Fibroblast of villous mesenchyme (primary cell): ENCODE results near the gene ITGA11. TPM values are rescaled to one million over a fixed set of nuclear protein-coding genes. Genes with fewer than 3 reads are reported as not detected.

Experiments
- DNase-seq: peaks from one replicate; pipeline ENCODE4 v3.0.0-alpha.2; 2010; ENCODE audit warnings: low read depth
- H3K4me3 ChIP-seq: 2 replicates; pipeline ENCODE4 v1.5.1; 2011; ENCODE audit warnings: low read depth, mild to moderate bottlenecking, low read length
- total RNA-seq: library from RNA; depleted of rRNA; stranded (reverse); fragments of >200 nt; gene quantifications from 2 replicates; pipeline ENCODE4 v1.2.3, GENCODE V29; 2012
- TF ChIP-seq, protein P1 (sequence below): IDR thresholded peaks from 2 replicates; pipeline ENCODE4 v1.5.1; 2012; ENCODE audit warnings: low read depth, mild to moderate bottlenecking, low read length; ENCODE audit not compliant: insufficient read depth

The ITGA11 gene
- total RNA-seq, 1 donor = 87.7 TPM

DNA sequence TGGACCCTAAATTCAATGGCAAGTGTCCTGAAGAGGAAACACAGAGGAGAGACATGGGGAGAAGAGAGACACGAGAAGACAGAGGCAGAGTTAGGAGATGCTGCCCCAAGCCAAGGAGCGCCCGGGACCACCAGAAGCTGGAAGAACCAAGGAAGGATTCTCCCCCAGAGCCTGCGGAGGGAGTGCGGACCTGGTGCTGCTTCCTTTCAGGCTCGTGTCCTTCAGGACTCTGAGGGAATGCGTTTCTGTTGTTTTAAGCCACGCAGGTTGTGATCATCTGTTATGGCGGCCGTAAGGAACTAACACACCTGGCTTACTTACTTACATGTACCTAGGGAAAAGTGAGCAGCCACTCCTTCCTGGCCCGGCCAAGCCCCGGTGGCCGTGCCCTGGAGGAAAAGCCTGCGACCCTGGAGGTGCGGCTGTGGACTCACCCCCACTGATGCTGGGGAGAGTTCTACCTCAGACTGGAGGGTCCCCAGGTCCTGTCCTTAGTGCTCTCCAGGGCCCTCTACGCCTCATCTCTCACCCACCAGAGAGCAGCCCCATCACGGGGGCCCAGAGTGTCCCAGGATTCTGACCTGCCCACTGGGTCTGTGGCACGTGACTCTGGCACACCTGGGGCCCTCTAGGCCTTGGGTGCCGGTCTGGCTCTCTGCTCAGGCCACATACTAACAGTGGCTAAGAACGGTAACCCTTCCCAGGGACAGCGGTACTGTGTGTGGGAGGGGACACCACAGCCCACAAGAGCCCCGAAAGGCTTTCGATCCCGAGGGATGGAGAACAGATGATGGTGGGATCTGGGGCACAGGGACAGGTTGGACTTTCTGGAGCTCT lies 61.8 kb downstream of the ITGA11 start:
- TF ChIP-seq, protein P1, sequence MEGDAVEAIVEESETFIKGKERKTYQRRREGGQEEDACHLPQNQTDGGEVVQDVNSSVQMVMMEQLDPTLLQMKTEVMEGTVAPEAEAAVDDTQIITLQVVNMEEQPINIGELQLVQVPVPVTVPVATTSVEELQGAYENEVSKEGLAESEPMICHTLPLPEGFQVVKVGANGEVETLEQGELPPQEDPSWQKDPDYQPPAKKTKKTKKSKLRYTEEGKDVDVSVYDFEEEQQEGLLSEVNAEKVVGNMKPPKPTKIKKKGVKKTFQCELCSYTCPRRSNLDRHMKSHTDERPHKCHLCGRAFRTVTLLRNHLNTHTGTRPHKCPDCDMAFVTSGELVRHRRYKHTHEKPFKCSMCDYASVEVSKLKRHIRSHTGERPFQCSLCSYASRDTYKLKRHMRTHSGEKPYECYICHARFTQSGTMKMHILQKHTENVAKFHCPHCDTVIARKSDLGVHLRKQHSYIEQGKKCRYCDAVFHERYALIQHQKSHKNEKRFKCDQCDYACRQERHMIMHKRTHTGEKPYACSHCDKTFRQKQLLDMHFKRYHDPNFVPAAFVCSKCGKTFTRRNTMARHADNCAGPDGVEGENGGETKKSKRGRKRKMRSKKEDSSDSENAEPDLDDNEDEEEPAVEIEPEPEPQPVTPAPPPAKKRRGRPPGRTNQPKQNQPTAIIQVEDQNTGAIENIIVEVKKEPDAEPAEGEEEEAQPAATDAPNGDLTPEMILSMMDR = no peak
- no peak for DNase-seq
- no peak overlapping the region for H3K4me3 ChIP-seq

DNA sequence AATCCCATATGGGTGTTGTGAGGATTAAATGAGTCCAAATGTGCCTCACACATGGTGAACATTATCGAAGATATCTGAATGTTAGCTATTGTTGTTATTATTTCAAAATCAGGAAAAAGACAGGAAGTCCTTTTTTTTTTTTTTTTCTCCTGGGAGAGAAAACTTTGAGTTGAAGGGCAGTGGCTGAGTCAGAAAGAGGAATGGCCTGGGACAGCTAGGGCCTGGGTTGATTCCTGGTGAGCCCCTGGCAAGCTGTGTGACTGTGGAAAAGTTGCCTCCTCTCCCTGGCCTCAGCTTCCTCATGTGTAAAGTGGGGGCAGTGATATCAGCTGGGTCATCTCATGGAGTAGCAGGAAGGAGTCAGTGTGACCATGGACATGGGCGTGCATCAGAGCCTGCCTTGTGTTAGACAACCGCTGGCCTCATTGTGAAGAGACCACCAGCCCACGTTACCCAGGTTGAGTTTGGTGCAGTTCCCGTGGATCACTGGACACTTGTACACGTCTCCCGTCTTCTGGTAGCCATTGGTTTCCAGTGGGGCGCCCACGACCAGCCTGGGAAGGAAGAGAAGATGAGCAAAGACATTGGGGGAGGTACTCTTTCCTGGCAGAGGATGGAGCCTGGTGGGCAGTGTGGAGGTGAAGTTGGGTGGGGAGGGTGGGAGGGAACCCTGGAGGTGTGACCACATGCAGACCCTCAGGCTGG lies 63.1 kb downstream of the ITGA11 start:
- TF ChIP-seq, protein P1 = no peak
- no peak for DNase-seq
- no peak overlapping the region for H3K4me3 ChIP-seq

DNA sequence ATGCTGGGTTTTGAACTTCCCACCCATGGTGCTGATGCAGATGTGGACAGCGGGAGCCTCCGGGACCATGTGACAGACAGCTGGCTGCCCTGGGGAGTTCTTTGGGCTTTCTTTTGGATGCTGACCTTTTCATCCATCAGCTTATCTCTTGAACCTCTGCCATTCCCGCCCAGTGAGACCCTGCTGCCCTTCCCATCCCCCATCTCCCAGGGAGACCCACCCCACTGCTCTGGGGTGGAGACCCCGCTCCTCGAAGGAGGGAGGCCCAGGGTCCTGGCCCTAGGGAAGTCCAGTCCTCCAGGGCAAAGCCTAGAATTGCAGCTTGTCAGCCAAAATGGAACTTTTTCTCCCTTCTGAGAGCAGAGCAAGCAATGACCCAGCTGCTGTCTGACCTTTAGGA lies 64.0 kb downstream of the ITGA11 start:
- no peak overlapping the region for H3K4me3 ChIP-seq
- DNase-seq = no peak
- TF ChIP-seq, protein P1 = no peak

DNA sequence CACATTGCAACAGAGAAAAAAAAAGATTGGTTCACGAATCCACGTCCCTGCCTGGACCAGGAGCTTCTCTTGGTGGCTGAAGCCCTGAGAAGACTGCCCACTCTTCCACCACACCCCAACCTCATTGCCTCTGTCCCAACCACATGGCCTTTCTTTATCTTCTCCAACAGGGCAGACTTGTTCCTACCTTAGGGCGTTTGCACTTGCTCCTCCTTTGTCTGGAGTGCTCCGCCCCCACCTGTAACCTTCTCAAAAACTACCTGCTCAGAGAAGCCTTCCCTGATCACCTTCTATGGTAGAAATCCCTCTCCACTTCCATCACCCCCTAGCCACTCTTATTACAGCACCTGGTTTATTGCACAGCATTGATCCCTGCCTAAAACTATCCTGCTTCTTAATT lies 64.7 kb downstream of the ITGA11 start:
- DNase-seq = no peak
- TF ChIP-seq, protein P1 = no peak
- no peak overlapping the region for H3K4me3 ChIP-seq

DNA sequence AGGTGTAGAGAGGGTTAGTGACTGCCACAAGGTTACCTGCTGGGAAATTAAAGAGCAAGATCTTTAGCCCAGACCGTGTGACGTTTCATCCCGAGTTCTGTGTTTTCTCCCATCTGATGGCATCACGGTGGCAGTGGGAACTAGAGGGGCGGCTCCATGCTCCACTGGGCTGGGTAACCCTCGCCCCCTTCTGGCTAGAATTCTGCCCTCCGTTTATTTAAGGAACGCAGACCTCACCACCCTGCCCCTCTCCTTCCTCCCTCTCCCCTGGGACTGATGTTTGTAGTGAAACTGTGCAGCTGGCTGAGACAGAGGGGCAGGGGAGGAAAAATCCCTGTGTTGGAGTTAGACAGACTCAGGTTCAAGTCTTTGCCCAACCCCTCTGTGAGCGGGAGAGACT lies 65.6 kb downstream of the ITGA11 start:
- no peak for DNase-seq
- H3K4me3 ChIP-seq = no peak overlapping the region
- TF ChIP-seq, protein P1 = no peak

DNA sequence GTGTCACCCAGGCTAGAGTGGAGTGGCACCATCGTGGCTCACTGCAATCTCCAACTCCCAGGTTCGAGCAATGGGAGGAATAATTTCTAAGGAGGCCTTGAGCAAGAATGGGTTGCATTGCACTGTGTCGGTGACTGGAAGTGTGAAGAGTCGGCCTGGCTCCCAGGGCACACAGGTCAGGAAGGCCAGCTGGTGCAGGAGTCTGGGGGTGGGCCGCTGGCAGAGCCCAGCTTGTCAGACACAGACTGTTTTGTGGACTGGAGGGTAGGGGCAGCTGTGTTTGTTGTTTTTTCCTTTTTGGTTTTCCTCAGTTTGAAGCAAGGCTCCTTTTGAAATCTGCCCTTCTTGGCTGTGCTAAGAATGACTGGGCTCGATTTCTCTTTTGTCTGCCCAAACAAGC lies 66.2 kb downstream of the ITGA11 start:
- DNase-seq = no peak
- TF ChIP-seq, protein P1 = no peak
- no peak overlapping the region for H3K4me3 ChIP-seq
